HT-29 (cell line): ENCODE measurements around the gene TYW1. TPM values are rescaled to one million over a fixed set of nuclear protein-coding genes. Genes with fewer than 3 reads are reported as not detected.
"Not testable (repeated sequence)": the region's sequence is repeated elsewhere in the genome, so short reads cannot be mapped to it uniquely, and the experiment has no call there.

Experiments
- DNase-seq: peaks from one replicate; pipeline ENCODE4 v3.0.0-alpha.2; 2015; ENCODE audit warnings: low spot score
- total RNA-seq: library from RNA; depleted of rRNA; stranded (reverse); fragments of >200 nt; shearing (Covaris generic); gene quantifications from 2 replicates; pipeline ENCODE4 v1.2.3, GENCODE V29; 2014; rRNA removed

Gene TYW1
- 19.0 and 19.5 TPM in 2 replicates for total RNA-seq

DNA sequence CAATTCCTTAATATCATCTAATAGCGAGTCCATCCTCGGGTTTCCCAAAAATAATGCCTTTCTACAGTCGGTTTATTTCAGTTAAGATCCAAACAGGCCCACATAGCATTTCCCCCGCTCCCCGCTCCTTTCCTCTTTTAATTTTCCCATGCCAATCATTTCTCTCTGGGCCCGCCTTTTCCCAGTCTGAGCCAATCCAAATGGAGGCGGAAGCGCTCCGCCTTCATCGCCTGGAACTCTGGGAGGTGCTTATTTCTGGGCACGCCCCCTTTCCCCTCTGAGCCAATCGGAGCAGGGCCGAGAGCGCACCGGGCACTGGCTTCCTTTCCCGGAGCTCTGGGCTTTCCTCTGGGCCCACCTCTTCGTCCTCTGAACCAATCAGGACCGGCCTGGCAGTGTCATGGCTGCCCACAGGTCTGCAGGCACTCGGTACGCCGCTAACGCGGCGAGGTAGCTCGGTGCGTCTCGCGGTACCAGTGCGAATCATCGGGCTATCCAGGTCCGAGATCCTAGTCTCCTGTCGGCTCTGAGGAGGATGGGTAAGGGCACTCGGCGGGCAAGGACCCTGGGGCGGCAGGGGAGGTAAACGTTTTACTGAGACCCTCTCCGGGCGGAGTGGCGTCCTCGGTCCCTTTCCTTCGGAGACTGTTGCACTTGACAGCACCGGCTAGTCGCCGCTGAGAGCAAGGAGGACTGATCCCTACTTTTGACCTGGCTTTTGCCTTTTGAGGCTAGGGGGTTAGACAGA, at the start of gene TYW1:
Gene TYW1 (plus strand): TSS at position 390 of the 748 bp plus-strand sequence. CDS start 146 bp downstream, at position 536.
- DNase-seq, result peak; percentile 99

- no peak for DNase-seq
Observed at GRCh38 chr7:66948480-66949109, 48.0 kb upstream of the TYW1 start.

DNA sequence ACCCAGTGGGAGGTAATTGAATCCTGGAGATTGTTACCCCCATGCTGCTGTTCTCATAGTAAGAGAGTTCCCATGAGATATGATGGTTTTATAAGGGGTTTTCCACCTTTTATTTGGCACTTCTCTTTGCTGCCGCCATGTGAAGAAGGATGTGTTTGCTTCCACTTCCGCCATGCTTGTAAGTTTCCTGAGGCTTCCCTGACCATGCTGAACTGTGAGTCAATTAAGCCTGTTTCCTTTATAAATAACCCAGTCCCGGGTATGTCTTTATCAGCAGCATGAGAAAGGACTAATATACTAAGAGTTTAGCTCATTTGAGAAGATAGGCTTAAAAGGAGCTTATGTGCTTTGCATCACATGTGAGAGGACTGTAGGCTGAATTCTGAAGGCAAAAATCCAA, 46.3 kb upstream of the TYW1 start:
- DNase-seq, result no peak

GRCh38 chr7:66950763-66951162, 45.9 kb upstream of the TYW1 start:
- DNase-seq, result no peak

DNA sequence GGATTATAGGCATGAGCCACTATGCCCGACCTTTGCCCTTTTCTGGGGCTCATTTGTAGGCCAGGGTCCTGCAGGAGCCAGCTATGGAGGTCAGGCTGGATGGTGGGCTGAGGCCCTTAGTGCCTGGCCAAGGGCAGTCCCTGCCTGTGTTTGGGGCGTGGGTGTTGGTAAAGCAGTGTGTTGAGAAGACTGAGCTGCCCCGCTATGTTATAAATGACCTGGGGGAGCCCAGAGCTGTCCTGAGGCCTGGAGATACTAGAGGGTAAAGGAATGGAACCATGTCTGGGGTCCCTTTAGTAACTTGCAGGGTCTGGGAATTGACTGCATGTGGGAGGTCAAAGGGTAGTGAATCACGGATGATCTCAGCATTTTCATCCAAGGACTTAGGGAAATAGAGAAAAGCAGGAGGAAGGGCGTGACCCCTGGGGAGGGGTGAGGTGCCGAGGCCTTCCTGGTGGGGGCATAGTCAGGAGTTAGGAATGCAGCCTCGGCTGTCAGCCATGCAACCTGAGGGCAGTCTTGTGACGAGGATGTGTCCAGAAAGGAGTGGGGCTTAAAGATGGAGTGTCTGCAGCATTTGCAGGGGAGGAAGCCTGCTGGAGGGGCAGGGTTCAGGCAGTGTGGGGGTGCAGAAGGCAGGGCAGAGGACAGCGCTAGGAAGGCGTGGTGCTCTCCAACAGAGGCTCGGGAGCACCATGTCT, 44.1 kb upstream of the TYW1 start:
- DNase-seq, result no peak

DNA sequence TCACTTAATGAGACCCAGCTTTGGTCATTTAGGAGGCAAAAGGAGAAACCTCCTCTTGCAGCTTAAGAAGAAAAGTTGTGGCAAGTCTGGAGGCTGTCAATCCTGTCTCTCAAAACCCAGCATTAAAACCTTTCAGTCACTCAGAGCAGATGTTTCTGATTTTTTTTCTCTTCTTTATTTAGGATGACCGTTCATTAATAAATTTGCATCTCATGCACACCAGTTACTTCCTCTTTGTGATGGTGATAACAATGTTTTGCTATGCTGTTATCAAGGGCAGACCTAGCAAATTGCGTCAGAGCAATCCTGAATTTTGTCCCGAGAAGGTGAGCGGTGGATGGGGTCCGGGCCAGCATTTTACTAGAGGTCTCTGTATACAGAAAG, 43.6 kb upstream of the TYW1 start:
- DNase-seq, result no peak

DNA sequence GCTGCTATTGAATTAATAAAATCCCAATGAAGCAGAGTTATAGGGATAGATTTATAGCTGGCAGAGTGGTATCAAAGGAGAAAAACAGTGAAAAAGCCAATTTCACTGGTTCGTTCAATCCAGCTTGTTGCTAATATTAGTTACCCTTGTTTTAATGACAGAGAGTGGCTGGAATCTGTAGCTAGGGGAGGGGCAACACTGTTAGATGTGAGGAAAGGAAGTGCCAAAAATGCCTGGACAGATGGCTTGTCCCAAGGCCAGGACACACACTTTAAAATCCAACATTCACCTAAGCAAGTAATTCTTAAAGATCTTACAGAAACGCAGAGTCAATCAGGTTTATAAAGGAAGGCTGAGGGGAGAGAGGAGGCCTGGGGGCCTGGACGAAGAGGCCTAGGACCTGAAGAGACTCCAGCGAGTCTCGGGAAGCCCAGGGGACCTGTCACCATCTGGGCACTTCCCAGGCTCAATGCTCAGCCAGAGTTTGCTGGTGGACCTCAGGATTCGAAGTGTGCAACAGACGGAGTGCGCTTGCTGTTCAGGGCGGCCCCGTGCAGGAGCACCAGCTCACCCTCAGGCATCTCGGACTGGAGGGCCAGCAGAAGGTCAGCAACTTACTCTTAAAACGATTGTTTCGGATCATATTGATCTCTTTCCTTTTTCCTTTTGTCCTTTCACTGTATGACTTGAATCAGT, 38.9 kb upstream of the TYW1 start:
- DNase-seq, result no peak

DNA sequence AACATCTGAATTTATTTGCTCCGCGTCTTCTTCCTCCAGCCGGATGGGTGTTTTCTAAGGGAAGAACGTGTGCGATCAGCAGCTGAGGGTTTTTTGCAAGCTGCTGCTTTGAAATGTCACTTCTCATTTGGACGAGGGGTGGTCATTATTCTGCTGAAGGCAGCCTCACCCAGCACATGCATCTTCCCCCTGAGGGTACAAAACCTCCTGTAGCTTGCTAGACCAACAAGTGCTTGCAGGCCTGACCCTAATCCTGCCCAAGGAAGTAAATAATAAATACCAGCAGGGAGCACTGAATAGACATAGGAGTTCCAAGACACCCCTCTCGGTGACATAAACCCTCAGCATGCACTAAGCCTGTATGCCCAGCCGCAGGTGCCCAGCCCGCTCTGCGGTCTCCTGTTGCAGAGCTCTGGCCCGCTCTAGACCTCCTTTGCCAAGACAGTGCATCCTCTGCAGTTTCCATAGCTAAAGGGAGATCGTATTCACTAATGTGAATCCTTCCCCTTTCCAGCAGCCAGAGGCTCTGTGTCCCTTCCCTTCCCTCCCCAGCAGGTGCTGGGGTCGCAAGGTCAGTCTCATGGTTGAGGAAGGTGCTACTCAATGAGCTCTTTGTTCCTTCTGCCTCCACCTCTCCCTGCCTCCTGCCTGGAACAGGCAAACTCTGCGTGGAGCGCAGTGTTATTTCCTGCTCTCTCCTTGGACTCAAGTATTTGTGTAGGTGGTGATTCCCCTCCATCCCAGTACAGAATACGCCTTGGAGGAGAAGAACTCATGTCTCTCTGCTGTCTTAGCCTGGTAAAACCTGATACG, 37.9 kb upstream of the TYW1 start:
- peak; percentile 58 for DNase-seq

- DNase-seq, result no peak
Observed at GRCh38 chr7:66960192-66960591, 36.4 kb upstream of the TYW1 start.

DNA sequence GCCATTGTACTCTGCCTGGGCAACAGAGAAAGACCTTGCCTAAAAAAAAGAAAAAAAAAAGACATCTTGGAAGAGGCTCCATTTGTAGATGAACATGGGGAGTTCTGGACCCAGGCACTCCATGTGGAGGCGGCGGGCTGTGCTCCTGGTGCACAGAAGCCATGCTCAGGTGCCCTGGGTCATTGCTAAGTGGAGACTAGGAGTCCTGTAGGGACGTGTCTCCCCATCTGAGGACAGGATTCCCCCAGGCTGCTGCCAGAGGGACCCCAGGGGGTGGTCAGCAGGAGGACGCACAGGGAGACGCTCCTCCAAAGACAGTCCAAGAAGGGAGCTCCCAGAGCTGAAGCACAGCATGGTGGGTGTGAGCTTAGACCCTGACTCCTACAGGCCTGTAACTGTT, 35.5 kb upstream of the TYW1 start:
- no peak for DNase-seq

DNA sequence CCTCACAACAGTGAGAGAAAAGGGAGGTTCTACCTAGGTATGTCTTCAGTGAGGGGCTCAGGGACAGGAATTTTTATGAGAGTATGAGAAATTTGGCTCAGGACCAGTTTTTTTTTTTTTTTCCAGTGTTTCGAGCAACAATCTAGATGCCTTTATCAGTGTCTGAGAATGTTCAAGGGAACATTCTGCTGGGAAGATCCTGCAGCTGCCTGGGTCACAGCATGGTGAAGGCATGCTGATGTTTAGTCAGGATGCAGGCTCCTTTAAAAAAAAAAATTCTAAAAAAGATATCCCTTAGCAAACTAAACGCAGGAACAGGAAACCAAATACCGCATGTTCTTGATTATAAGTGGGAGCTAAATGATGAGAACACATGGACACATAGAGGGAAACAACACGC, 32.2 kb upstream of the TYW1 start:
- no peak for DNase-seq

DNA sequence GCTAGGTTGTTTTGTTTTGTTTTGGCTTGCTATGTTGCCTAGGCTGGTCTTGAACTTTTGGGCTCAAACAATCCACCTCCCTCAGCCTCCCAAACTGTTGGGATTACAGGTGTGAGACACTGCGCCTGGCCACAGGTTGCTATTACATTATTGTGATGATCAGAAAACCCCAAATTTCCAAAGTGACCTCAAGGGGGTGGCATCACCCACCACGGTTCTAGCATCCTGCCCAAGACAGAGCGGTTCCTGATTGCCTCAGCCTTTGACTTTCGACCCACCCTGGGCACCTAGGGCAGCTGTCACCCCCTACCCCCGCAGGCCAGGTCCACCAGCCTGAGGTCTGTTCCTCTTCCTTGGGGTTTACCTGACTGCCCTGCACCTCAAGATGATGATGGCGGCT, 29.6 kb upstream of the TYW1 start:
- DNase-seq, result no peak

DNA sequence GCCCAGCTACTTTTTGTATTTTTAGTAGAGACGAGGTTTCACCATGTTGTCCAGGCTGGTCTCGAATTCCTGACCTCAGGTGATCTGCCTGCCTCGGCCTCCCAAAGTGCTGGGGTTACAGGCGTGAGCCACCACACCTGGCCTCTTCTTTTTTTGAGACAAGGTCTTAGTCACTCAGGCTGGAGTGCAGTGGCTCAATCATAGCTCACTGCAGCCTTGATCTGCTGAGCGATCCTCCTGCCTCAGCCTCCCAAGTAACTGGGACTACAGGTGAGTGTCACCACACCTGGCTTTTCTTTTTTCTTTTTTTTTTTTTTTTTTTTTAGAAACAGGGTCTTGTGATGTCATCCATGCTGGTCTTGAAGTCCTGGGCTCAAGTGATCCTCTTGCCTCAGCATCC, 27.6 kb upstream of the TYW1 start:
- not testable (repeated sequence) for DNase-seq

GRCh38 chr7:66970310-66970709, 26.3 kb upstream of the TYW1 start:
- no peak for DNase-seq

DNA sequence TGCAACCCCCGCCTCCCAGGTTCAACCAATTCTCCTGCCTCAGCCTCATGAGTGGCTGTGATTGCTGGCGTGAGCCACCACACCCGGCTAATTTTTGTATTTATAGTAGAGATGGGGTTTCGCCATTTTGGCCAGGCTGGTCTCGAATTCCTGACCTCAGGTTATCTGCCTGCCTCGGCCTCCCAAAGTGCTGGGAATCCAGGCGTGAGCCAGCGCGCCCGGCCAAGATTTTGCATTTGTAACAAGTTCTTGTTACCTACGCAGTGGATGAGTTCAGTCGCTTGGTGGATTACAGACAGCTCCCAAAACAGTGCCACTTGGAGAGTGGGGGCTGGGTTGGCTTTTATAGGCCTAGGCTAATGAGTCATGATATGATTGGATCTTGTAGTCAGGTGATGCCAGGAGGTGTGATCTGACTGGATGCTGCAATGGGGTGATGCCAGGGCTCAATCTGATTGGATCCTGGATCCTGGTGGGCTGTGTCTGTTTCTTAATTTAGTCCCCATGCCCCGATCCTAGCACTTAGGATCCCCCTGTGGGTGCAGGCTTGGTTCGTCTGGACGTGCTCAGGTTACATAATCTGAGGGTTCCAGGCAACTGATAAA, 21.5 kb upstream of the TYW1 start:
- DNase-seq, result no peak

DNA sequence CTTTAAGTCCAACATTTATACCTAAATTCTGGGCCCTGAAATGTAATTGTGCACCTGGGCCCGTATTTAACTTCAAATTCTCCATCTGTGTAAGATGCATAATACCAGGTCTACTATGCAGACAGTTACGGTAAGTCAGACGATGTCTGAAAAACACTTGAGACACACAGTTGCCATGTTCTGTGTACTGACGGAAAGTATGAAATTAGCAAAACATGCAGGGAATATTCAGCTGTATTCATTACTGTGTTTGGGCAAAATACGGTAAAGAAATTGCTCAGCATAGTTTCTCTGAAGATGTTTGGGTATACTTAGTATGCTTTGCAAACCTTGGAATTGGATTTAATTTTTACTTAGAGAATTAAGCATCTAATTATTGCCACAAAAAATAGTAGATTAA, 18.3 kb upstream of the TYW1 start:
- not testable (repeated sequence) for DNase-seq

- DNase-seq, result not testable (repeated sequence)
Observed at GRCh38 chr7:66979013-66979412, 17.6 kb upstream of the TYW1 start.

DNA sequence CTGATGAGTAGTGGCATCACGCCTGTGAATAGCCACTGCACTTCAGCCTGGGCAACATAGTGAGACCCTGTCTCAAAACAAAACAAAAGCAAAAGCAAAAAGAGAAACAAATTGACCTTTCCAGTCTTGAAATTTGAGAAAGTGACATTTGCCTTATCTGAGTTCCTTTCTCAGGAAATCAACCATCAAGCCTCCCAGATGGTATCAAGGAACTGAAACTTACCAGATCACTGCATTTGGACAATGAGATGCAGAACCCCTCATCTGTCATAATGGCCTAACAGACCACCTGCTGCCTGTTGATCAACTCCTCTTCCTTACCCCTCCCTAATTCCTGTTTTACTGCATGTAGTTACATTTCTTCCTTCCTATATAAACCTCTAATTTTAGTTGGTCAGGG, 16.3 kb upstream of the TYW1 start:
- DNase-seq, result not testable (repeated sequence)

DNA sequence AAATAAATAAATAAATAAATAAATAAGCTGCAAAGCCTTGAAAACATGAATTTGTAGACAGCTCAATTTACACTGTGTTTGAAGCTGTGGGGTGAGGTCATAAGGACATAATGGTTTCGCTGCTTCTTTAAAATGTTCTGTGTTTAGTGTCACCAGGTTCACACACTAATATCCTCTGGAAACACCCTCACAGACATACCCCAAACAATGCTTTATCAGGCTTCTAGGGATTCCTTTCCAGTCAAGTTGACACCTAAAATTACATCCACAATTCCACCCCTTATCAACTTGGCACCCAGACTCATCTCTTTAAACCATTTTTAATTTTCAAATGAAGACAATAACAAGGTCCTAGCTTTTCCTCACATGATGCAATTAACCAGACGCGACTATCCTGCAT, 7.1 kb upstream of the TYW1 start:
- not testable (repeated sequence) for DNase-seq

GRCh38 chr7:66994051-66994450, 2.6 kb upstream of the TYW1 start:
- not testable (repeated sequence) for DNase-seq

DNA sequence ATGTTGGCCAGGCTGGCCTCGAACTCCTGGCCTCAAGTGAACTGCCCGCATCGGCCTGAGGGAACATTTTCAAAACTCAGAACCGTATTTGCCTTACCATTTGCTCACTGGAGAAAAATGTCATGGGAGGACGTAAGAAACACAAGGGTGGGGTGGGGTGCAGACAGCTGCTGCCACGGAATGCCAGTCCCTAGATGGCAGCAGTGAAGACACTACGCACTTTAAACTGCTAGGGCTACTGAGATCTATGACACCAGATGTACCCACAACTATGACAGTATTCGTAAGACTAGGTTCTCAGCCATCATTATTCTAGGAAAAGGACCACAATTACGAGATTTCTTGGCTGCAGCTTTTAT, 2.0 kb upstream of the TYW1 start:
- peak; percentile 82 for DNase-seq
